Activated naive CD8-positive, alpha-beta T cell (primary cell): ENCODE results near the gene TRNAU1AP.
"Not testable (repeated sequence)": the region's sequence is repeated elsewhere in the genome, so short reads cannot be mapped to it uniquely, and the experiment has no call there.

Source experiments
- H3K27ac Mint-ChIP-seq: one replicate; pipeline ENCODE4 v1.8.0; 2021; ENCODE audit warnings: mixed read lengths
- H3K27me3 Mint-ChIP-seq: one replicate; pipeline ENCODE4 v1.8.0; 2021; ENCODE audit warnings: mixed read lengths
- H3K36me3 Mint-ChIP-seq: one replicate; pipeline ENCODE4 v1.8.0; 2021; ENCODE audit warnings: mixed read lengths
- H3K4me1 Mint-ChIP-seq: one replicate; pipeline ENCODE4 v1.8.0; 2021; ENCODE audit warnings: low read depth, mixed read lengths
- H3K4me3 Mint-ChIP-seq: one replicate; pipeline ENCODE4 v1.8.0; 2021; ENCODE audit warnings: mild to moderate bottlenecking, mixed read lengths
- H3K9me3 Mint-ChIP-seq: one replicate; pipeline ENCODE4 v1.8.0; 2021; ENCODE audit warnings: low read depth, mixed read lengths

TRNAU1AP gene

GRCh38 chr1:28578696-28579218, 25.9 kb downstream of the TRNAU1AP start:
- H3K36me3 Mint-ChIP-seq: peaks cover 24% of the 10 kb centered on the region
- H3K9me3 Mint-ChIP-seq: no peaks in the 10 kb centered on the region
- no peaks in the 10 kb centered on the region for H3K27me3 Mint-ChIP-seq
- peak overlapping the region; percentile 99 for H3K4me3 Mint-ChIP-seq
- H3K27ac Mint-ChIP-seq: peak overlapping the region; percentile 97
- H3K4me1 Mint-ChIP-seq: peaks cover 34% of the 10 kb centered on the region

GRCh38 chr1:28579401-28579800, 26.5 kb downstream of the TRNAU1AP start:
- peak overlapping the region; percentile 99 for H3K4me3 Mint-ChIP-seq
- peaks cover 34% of the 10 kb centered on the region for H3K4me1 Mint-ChIP-seq
- peaks cover 24% of the 10 kb centered on the region for H3K36me3 Mint-ChIP-seq
- no peaks in the 10 kb centered on the region for H3K27me3 Mint-ChIP-seq
- H3K27ac Mint-ChIP-seq: peak overlapping the region; percentile 97
- no peaks in the 10 kb centered on the region for H3K9me3 Mint-ChIP-seq

GRCh38 chr1:28580722-28581530, 28.0 kb downstream of the TRNAU1AP start:
- Mint-ChIP-seq H3K4me3 (peak overlapping the region; percentile 99), H3K27ac (peak overlapping the region; percentile 97), H3K27me3 (no peaks in the 10 kb centered on the region), H3K9me3 (no peaks in the 10 kb centered on the region), H3K4me1 (peaks cover 34% of the 10 kb centered on the region), H3K36me3 (peaks cover 24% of the 10 kb centered on the region)

GRCh38 chr1:28581531-28582247, 28.8 kb downstream of the TRNAU1AP start:
- Mint-ChIP-seq H3K27ac (peak overlapping the region; percentile 97), H3K4me1 (peaks cover 34% of the 10 kb centered on the region), H3K27me3 (no peaks in the 10 kb centered on the region), H3K4me3 (peak overlapping the region; percentile 99), H3K9me3 (no peaks in the 10 kb centered on the region), H3K36me3 (peaks cover 24% of the 10 kb centered on the region)

GRCh38 chr1:28582248-28582615, 29.3 kb downstream of the TRNAU1AP start:
- Mint-ChIP-seq H3K27me3 (no peaks in the 10 kb centered on the region), H3K4me1 (peaks cover 34% of the 10 kb centered on the region), H3K9me3 (no peaks in the 10 kb centered on the region), H3K27ac (peak overlapping the region; percentile 97), H3K36me3 (peaks cover 24% of the 10 kb centered on the region), H3K4me3 (peak overlapping the region; percentile 99)

GRCh38 chr1:28586585-28587391, 33.9 kb downstream of the TRNAU1AP start:
- H3K27me3 Mint-ChIP-seq, H3K36me3 Mint-ChIP-seq, H3K9me3 Mint-ChIP-seq, H3K4me3 Mint-ChIP-seq, H3K27ac Mint-ChIP-seq: not testable (repeated sequence)
- H3K4me1 Mint-ChIP-seq: peaks cover 12% of the 10 kb centered on the region

GRCh38 chr1:28591708-28592320, 38.9 kb downstream of the TRNAU1AP start, which contains the start of gene RAB42:
TSS of gene RAB42 (plus strand) at chr1:28592265. CDS start at chr1:28592512, 247 bp downstream.
- Mint-ChIP-seq H3K36me3 (peaks cover 2% of the 10 kb centered on the region), H3K9me3 (no peaks in the 10 kb centered on the region), H3K27me3 (no peaks in the 10 kb centered on the region), H3K4me3 (peak within 1 kb of the TSS; percentile 86), H3K27ac (no peak within 1 kb of the TSS), H3K4me1 (peaks cover 5% of the 10 kb centered on the region)

GRCh38 chr1:28592321-28593071, 39.6 kb downstream of the TRNAU1AP start:
- H3K4me1 Mint-ChIP-seq: peaks cover 5% of the 10 kb centered on the region

GRCh38 chr1:28593988-28594356, 41.1 kb downstream of the TRNAU1AP start:
- H3K4me3 Mint-ChIP-seq, H3K9me3 Mint-ChIP-seq, H3K36me3 Mint-ChIP-seq, H3K27me3 Mint-ChIP-seq, H3K4me1 Mint-ChIP-seq, H3K27ac Mint-ChIP-seq: not testable (repeated sequence)

More at GRCh38 chr1:28592321-28593071, 39.6 kb downstream of the TRNAU1AP start:
- Mint-ChIP-seq H3K27me3 (no peaks in the 10 kb centered on the region), H3K9me3 (no peaks in the 10 kb centered on the region), H3K36me3 (peaks cover 2% of the 10 kb centered on the region), H3K4me3 (peak overlapping the region; percentile 86), H3K27ac (no peak overlapping the region)

- H3K27me3 Mint-ChIP-seq, H3K9me3 Mint-ChIP-seq, H3K4me3 Mint-ChIP-seq, H3K4me1 Mint-ChIP-seq, H3K36me3 Mint-ChIP-seq, H3K27ac Mint-ChIP-seq: not testable (repeated sequence)
Observed at GRCh38 chr1:28594686-28595411, 42.0 kb downstream of the TRNAU1AP start.

GRCh38 chr1:28595412-28596191, 42.7 kb downstream of the TRNAU1AP start:
- no peaks in the 10 kb centered on the region for H3K27me3 Mint-ChIP-seq
- H3K36me3 Mint-ChIP-seq: peaks cover 2% of the 10 kb centered on the region
- H3K9me3 Mint-ChIP-seq: no peaks in the 10 kb centered on the region
- H3K4me1 Mint-ChIP-seq: peaks cover 5% of the 10 kb centered on the region
- H3K27ac Mint-ChIP-seq: no peak overlapping the region
- no peak overlapping the region for H3K4me3 Mint-ChIP-seq

- not testable (repeated sequence) for H3K27ac Mint-ChIP-seq, H3K27me3 Mint-ChIP-seq, H3K4me3 Mint-ChIP-seq, H3K36me3 Mint-ChIP-seq, H3K4me1 Mint-ChIP-seq, H3K9me3 Mint-ChIP-seq
Observed at GRCh38 chr1:28596276-28596675, 43.4 kb downstream of the TRNAU1AP start.

- Mint-ChIP-seq H3K4me1 (peaks cover 2% of the 10 kb centered on the region), H3K9me3 (no peaks in the 10 kb centered on the region), H3K4me3 (no peak overlapping the region), H3K36me3 (peaks cover 5% of the 10 kb centered on the region), H3K27ac (no peak overlapping the region), H3K27me3 (no peaks in the 10 kb centered on the region)
Observed at GRCh38 chr1:28601696-28602095, 48.8 kb downstream of the TRNAU1AP start.
